ENCODE results near the gene MDM4. TPM values are rescaled to one million over a fixed set of nuclear protein-coding genes. Genes with fewer than 3 reads are reported as not detected.
A peak's percentile ranks its signal among the peaks of the same experiment; 100 is the strongest.

The MDM4 gene
- polyA plus RNA-seq, 1 donor, result 36.0 TPM

GRCh38 chr1:204491655-204492054, 24.6 kb upstream of the MDM4 start:
- DNase-seq, result no peak

DNA sequence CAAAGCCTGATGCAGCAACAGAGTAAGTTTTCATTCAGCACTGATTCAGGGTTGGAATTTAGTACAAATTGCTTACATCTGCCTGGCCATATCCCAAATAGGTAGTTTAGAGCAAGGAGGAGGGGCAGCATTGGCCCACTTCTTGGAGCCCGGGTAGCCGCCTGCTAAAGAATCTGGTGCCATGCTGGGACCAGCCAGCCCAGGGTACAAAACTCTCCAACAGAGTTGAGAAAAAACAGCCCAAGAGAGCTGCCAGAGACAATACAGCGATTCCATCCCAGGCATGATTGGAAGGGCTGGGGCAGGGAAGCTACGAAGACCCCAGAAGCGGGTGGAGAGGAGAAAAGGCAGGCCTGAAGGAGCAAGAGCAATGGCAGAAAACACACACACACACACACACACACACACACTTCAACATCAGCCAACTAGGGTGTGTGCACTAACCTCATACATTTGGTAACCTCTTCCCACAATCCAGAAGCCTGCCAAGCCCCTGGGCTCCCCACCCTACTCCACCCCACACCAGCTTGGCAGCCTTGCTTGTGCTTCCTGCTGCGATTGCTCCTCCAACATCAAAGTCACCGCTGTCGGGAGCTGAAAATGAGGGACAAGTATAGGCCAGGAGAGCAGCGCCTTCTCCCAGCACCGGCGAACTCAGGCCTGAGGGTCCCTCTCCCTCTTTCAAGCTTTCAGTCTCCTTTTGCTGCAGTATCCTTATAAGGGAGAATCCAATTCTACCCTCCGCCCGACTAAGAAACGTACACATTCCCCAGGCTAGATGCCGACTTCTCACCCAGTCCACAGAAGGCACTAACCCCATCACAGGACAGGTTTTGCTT, 22.8 kb upstream of the MDM4 start:
- peak; percentile 47 for DNase-seq

- peak; percentile 46 for DNase-seq
Measured at GRCh38 chr1:204493984-204494280, 22.3 kb upstream of the MDM4 start.

DNA sequence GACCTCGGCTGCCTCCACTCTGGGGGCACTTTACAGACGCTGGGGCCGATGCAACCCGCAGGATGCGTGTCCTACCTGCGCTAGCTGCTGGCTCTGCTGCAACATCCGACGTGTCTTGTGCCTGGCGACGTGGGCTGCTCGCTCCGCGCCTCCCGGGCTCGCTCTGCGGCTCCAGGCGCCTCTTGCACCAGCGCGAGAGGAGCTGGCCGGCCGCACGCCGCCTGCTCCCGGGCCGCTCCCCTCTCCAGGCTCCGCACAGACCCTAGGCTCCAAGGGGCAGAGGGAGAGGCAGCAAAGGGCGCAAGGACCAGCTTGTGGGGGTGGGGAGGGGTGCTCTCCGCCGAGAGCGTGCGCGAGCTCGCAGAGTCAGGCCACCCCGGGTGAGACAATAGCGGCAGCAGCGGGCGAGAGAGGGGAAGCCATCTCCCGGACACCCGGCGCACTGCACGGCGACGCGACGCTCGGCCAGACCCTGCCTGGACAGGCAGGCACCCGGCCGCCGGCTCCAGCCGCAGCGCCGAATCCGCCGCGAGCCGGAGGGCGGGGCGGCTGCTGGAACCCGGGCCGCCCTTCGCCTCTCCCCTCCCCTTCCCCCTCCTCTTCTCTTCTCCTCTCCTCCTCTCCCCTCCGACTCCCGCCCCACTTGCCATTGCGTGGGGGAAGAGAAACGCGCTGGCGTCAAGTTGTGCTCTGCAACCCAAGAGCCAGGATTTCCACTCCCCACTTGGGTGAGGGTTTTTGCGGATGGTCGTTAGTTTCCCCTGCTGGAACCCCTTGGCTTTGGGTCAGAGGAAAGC, 21.7 kb upstream of the MDM4 start, which contains the start of gene PIK3C2B:
PIK3C2B (minus strand) TSS at position 525 of the 797 bp plus-strand sequence. CDS start 25,003 bp downstream, outside the sequence.
- DNase-seq, result peak; percentile 92

DNA sequence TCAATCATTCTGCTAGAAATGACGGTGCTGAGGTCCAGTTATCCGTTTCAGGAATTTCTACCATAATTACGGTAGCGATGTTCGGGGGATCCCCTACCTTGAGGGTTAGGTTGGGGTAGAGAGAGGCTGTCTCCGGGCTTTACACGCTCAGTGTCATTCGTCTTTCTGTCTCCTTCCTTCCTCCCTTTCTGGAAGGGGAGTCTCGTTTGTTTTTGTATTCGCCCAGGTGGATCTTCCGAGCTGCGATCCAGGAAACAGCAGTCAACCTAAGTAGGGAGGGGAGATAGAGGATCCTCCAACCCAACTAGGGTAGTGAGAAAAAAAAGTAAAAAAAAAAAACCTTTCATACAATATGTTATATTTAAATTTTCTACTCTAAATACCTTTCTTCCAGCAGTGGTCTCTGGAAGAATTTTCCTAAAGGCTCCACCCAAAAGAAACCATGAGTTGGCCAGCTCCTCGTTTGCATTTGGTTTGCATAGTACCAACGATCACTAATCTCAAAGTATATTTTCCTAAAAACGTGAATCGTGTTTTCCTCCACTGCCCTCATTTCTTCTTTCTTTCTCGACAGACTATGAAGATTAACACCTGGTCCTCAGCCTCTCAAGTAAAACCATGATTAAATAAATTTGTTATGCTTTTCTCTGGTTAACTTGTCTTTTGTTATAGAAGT, 21.0 kb upstream of the MDM4 start:
- no peak for DNase-seq

GRCh38 chr1:204495777-204496176, 20.4 kb upstream of the MDM4 start:
- DNase-seq, result no peak

DNA sequence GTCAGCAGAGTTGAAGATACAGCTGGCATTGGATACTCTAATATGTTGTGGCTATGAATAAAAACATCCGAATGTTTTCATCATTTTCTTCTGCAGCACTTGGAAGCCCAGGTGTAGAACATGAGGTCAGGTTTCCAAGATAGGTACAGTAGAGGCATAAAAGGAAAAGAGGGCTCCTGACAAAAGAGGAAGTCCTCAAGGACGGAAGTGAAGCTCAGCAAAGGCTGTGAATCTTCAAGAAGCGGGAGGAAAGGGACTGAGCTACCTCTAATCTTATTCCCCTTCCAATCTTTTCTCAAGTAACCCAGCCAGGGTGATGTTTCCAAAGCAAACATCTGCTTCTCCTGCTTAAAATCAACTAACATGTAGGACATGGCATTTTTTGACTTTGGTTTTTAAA, 17.2 kb upstream of the MDM4 start:
- DNase-seq, result no peak

- DNase-seq, result no peak
Measured at GRCh38 chr1:204499511-204500468, 16.4 kb upstream of the MDM4 start.

- no peak for DNase-seq
Measured at GRCh38 chr1:204502241-204502640, 14.0 kb upstream of the MDM4 start.

GRCh38 chr1:204503122-204503912, 12.9 kb upstream of the MDM4 start:
- DNase-seq, result peak; percentile 70

- DNase-seq, result no peak
Measured at GRCh38 chr1:204503913-204504519, 12.2 kb upstream of the MDM4 start.

GRCh38 chr1:204505674-204506200, 10.5 kb upstream of the MDM4 start:
- DNase-seq, result no peak

DNA sequence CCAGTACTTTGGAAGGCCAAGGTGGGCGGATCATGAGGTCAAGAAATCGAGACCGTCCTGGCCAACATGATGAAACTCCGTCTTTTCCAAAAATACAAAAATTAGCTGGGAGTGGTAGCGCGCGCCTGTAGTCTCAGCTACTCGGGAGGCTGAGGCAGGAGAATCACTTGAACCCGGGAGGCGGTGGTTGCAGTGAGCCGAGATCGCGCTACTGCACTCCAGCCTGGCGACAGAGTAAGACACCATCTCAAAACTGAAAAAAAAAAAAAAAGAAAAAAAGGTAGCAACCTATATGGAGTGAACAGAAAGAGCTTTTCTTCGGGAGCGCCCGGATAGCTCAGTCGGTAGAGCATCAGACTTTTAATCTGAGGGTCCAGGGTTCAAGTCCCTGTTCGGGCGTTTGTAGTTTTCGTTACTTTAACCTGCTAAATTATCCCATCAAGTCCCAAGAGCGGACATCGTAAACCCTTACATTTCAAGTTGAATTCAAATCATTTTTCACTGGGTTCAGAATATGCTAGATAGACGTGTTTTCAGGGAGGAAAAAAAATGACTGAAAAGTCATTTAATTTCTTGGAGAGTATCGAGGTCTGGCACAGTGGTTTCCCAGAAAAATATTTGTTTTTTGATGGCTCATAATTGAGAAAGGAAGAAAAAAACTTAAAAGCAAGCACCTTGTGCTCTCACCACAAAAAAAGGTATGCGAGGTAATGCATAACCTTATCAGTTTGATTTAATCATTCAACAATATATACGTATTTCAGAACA, 9.8 kb upstream of the MDM4 start:
- DNase-seq, result peak; percentile 76

DNA sequence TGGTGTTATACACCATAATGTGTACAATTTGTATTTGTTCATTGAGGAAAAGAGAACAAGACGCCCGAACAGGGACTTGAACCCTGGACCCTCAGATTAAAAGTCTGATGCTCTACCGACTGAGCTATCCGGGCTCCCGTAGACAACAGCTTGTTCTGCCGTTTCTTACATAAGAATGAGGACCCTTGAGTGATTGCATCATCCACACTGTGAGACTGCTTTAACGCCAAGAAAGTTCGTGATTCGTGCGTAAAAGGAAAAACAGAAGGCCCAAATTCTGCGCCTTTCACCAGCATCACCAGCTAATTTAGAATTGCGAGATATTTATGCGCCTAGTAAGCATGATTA, 9.3 kb upstream of the MDM4 start:
- DNase-seq, result peak; percentile 95

- peak; percentile 57 for DNase-seq
Measured at GRCh38 chr1:204507317-204508105, 8.7 kb upstream of the MDM4 start.

DNA sequence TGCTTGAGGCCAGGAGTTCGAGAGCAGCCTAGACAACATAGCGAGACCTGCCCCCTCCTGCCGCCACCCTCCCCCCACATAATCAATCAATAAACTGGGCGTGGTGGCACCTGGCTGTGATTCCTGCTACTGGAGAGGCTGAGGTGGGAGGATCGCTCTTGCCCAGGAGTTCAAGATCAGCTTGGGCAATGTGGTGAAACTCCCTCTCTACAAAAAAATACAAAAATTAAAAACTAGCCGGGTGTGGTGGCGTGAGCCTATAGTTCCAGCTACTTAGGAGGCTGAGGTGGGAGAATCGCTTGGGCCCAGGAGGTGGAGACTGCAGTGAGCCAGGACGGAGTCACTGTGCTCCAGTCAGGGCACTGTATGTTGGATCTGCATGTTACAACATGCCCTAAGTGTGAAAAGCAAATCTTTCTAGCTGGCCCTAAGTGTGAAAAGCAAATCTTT, 7.0 kb upstream of the MDM4 start:
- DNase-seq, result no peak

DNA sequence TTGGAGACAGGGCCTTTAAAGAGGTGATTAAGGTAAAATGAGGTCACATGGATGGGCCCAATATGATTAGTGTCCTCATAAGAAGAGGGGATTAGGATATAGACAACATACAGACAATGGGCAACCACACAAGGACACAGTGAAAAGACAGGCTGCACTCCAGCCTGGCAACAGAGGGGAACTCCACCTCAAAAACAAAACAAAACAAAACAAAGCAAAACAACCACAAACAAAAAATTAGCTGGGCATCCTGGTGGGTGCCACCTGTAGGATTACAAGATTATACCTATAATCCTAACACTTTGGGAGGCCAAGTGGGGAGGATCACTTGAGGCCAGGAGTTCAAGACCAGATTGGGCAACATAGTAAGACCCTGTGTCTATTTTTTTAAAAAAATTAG, 4.8 kb upstream of the MDM4 start:
- DNase-seq, result no peak

GRCh38 chr1:204513117-204513716, 3.0 kb upstream of the MDM4 start:
- DNase-seq, result no peak

All from hindlimb muscle (tissue), 1 donor.